IMR-90 (cell line): ENCODE results near the gene SPESP1.

Experiments used
- CEBPB ChIP-seq: IDR thresholded peaks from 2 replicates; pipeline ENCODE4 v1.6.1; 2012; ENCODE audit warnings: low read depth, low read length, improper control_type of control experiment
- CHD1 ChIP-seq: IDR thresholded peaks from 2 replicates; pipeline ENCODE4 v1.6.1; 2012; ENCODE audit warnings: low read depth, low read length, improper control_type of control experiment
- CTCF ChIP-seq: conservative IDR thresholded peaks from 2 replicates; pipeline ENCODE4 v1.5.1; 2012; ENCODE audit warnings: mild to moderate bottlenecking, low read depth, low read length, improper control_type of control experiment
- POLR2A ChIP-seq: IDR thresholded peaks from 2 replicates; pipeline ENCODE4 v1.6.1; 2012; ENCODE audit warnings: mild to moderate bottlenecking, low read depth, low read length
- RCOR1 ChIP-seq: IDR thresholded peaks from 2 replicates; pipeline ENCODE4 v1.6.1; 2012; ENCODE audit warnings: mild to moderate bottlenecking, low read length, improper control_type of control experiment; ENCODE audit not compliant: insufficient replicate concordance

GRCh38 chr15:68985361-68985891 is 55.1 kb downstream of the SPESP1 start:
- TF ChIP-seq CTCF: no peak
- TF ChIP-seq RCOR1: no peak
- TF ChIP-seq POLR2A: no peak
- no peak for TF ChIP-seq CHD1
- no peak for TF ChIP-seq CEBPB
